Measurements from ENCODE around the gene PCGF3. TPM values are rescaled to one million over a fixed set of nuclear protein-coding genes. Genes with fewer than 3 reads are reported as not detected.

Gene PCGF3, protein sequence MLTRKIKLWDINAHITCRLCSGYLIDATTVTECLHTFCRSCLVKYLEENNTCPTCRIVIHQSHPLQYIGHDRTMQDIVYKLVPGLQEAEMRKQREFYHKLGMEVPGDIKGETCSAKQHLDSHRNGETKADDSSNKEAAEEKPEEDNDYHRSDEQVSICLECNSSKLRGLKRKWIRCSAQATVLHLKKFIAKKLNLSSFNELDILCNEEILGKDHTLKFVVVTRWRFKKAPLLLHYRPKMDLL
- total RNA-seq: 10 to 100 TPM; 45.5 to 66.9 (median 56.7) TPM
- long read RNA-seq, donor 1, full-length matches to known transcripts: 30 of 46 reads
- long read RNA-seq, donor 1, partial matches to known transcripts: 4 of 46 reads
- long read RNA-seq, donor 1, other reads (novel, unspliced or antisense): 12 of 46 reads
- long read RNA-seq, donor 2, full-length matches to known transcripts: 5 of 9 reads
- long read RNA-seq, donor 2, partial matches to known transcripts: 0 of 9 reads
- long read RNA-seq, donor 2, other reads (novel, unspliced or antisense): 4 of 9 reads

DNA sequence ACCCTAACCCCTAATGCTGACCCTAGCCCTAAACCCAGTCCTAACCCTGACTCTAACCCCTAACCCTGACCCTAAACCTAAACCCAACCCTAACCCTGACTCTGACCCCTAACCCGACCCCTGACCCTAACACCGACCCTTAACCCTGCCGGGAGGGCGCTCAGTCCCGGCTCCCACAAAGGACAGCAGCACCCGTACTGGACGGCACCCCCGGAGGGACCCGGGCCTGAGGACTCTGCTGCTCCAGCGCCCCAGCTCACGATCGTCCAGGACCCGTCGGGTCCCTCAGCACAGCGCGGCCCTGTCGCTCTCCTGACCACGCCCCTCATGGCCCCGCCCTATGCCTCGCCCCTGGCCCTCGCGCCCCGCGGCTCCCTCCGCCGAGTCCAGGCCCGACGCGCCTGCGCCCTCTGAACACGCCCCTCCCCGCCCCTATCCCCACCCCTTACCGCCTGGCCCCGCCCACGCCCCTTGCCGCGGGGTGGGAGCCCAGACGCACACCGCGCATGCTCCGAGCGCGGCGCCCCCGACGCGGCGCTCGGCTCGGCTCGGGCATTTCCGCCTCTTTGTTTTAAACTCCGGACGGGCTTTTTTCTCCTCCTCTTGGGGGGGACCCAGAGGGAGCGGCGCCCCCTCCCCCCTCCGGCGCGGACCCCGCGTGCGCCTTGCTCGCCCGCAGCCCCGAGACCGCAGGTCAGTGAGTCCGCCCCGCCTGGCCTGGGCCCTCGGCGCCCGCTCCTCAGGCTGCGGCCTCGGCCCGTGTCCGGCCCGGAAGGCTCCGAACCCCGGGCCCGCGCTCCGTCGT is at the start of gene PCGF3:
Gene PCGF3 (plus strand): TSS at position 555 of the 805 bp plus-strand sequence. CDS start 27,849 bp downstream, outside the sequence.
- ATAC-seq: peak; percentile 97
- DNase-seq: peak; percentile 98 to 99 (median 99)
- Histone ChIP-seq H3K9me3 (no peaks in the 10 kb centered on the region), H3K4me1 (ENCODE audit: low read depth) (peaks cover 16% of the 10 kb centered on the region), H3K36me3 (ENCODE audit: low read depth) (no peaks in the 10 kb centered on the region), H3K4me3 (peak within 1 kb of the TSS; percentile 77)
- intact Hi-C loops (cut with DNase I, micrococcal nuclease): no loop called here
- TF ChIP-seq, protein P1, sequence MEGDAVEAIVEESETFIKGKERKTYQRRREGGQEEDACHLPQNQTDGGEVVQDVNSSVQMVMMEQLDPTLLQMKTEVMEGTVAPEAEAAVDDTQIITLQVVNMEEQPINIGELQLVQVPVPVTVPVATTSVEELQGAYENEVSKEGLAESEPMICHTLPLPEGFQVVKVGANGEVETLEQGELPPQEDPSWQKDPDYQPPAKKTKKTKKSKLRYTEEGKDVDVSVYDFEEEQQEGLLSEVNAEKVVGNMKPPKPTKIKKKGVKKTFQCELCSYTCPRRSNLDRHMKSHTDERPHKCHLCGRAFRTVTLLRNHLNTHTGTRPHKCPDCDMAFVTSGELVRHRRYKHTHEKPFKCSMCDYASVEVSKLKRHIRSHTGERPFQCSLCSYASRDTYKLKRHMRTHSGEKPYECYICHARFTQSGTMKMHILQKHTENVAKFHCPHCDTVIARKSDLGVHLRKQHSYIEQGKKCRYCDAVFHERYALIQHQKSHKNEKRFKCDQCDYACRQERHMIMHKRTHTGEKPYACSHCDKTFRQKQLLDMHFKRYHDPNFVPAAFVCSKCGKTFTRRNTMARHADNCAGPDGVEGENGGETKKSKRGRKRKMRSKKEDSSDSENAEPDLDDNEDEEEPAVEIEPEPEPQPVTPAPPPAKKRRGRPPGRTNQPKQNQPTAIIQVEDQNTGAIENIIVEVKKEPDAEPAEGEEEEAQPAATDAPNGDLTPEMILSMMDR (IDR thresholded peaks at IDR 0.05): no peak

DNA sequence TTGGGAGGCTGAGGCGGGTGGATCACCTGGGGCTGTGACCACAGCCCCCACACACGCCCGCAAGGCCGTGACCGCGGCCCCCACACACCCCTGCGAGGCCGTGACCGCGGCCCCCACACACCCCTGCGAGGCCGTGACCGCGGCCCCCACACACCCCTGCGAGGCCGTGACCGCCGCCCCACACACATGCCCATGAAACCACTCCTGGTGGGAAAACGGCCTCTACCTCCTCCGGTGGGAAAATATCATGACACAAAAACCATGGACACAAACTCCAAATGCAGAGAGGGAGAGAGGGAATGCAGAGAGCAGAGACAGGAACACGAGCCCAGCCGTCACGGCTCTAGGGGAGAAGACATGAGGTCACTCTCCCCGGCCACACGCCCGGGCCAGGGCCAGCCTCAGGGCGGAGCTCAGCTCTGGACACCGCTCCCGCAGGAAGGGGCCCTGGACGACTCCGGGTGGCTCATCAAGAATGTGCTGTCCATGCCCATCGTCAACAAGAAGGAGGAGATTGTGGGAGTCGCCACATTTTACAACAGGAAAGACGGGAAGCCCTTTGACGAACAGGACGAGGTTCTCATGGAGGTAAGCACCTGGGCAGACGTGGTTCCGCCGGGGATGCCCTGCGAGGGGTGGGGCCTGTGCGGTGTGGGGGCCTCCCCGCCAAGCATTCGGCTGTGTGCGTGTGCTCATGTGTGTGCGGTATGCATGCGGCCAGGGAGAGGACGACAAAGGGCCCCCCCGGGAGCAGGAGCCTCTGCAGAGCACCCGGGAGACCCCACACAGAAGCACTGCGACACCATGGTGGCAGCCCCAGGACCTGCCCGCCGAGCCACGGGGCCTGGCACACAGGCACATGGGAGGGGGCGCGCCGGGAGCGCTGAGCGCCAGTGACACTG is 48.9 kb upstream of the PCGF3 start:
- Histone ChIP-seq H3K4me1 (ENCODE audit: low read depth) (no peaks in the 10 kb centered on the region), H3K9me3 (no peaks in the 10 kb centered on the region), H3K36me3 (ENCODE audit: low read depth) (no peaks in the 10 kb centered on the region), H3K4me3 (no peak overlapping the region)
- intact Hi-C loops (cut with DNase I, micrococcal nuclease): no loop called here
- ATAC-seq: peak; percentile 33
- DNase-seq: peak in 2 of 3 donors; percentile 22 to 42
- TF ChIP-seq, protein P1 (IDR thresholded peaks at IDR 0.05): no peak

DNA sequence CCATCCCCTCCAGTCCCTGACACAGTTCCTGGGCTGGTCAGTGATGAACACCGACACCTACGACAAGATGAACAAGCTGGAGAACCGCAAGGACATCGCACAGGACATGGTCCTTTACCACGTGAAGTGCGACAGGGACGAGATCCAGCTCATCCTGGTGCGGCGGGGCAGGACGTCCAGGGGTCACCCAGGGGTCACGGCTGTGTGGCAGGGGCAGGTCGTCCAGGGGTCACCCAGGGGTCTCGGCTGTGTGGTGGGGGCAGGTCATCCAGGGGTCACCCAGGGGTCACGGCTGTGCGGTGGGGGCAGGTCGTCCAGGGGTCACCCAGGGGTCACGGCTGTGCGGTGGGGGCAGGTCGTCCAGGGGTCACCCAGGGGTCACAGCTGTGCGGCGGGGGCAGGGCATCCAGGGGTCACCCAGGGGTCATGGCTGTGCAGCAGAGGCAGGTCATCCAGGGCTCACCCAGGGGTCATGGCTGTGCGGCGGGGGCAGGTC is 48.2 kb upstream of the PCGF3 start:
- TF ChIP-seq, protein P1 (IDR thresholded peaks at IDR 0.05): no peak
- Histone ChIP-seq H3K36me3 (ENCODE audit: low read depth) (no peaks in the 10 kb centered on the region), H3K9me3 (no peaks in the 10 kb centered on the region), H3K4me1 (ENCODE audit: low read depth) (no peaks in the 10 kb centered on the region), H3K4me3 (no peak overlapping the region)
- peak in 2 of 3 donors; percentile 12 to 34 for DNase-seq
- intact Hi-C loops (cut with DNase I, micrococcal nuclease): no loop called here
- ATAC-seq: no peak

DNA sequence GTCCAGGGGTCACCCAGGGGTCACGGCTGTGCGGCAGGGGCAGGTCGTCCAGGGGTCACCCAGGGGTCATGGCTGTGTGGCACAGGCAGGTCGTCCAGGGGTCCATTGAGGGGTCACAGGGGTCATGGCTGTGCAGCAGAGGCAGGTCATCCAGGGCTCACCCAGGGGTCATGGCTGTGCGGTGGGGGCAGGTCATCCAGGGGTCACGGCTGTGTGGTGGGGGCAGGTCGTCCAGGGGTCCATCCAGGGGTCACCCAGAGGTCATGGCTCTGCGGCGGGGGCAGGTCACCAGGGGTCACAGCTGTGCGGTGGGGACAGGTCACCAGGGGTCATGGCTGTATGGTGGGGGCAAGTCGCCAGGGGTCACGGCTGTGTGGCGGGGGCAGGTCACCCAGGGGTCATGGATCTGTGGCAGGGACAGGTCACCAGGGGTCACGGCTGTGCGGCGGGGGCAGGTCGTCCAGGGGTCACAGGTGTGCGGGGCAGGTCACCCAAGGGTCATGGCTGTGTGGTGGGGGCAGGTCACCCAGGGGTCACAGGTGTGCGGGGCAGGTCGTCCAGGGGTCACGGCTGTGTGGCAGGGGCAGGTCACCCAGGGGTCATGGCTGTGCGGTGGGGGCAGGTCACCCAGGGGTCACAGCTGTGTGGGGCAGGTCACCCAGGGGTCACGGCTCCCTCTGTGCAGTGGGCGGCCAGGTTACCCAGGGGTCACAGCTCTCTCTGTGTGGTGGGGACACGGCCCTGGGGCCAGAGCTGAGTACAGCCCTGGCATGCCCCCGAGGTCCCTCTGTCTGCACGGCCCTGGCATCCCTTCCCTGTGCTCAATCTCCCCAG is 47.6 kb upstream of the PCGF3 start:
- Histone ChIP-seq H3K36me3 (ENCODE audit: low read depth) (no peaks in the 10 kb centered on the region), H3K4me3 (no peak overlapping the region), H3K9me3 (no peaks in the 10 kb centered on the region), H3K4me1 (ENCODE audit: low read depth) (no peaks in the 10 kb centered on the region)
- DNase-seq: peak in 2 of 3 donors; percentile 18 to 50
- TF ChIP-seq, protein P1 (IDR thresholded peaks at IDR 0.05): no peak
- ATAC-seq: no peak
- intact Hi-C loops (cut with DNase I, micrococcal nuclease): no loop called here
